ENCODE results near the gene RUNX2. TPM values are rescaled to one million over a fixed set of nuclear protein-coding genes. Genes with fewer than 3 reads are reported as not detected.
"Not testable (repeated sequence)": the region's sequence is repeated elsewhere in the genome, so short reads cannot be mapped to it uniquely, and the experiment has no call there.

RUNX2 gene
- total and polyA plus RNA-seq, 2 experiments from 2014 or later = 0.66 to 1.7 TPM

DNA sequence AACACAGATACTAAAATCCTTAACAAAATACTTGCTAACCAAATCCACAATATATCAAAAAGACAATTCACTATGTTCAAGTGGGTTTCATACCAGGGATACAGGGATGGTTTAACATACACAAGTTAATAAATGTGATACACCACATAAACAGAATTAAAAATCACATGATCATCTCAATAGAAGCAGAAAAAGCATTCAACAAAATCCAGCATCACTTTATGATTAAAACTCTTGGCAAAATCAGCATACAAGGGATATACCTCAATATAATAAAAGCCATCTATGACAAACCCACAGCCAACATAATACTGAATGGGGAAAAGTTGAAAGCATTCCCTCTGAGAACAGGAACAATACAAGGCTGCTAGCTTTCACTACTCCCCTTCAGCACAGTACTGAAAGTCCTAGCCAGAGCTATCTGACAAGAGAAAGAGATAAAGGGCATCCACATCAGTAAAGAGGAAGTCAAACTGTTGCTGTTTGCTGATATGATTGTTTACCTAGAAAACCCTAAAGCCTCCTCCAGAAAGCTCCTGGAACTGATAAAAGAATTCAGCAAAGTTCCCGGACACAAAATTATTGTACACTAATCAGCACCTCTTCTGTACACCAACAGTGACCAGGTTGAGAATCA is 33.9 kb upstream of the RUNX2 start:
- peak; percentile 29; the same call in 2 of the 3 replicates for ATAC-seq
- H3K9me3 Mint-ChIP-seq; H3K79me2 ChIP-seq (replicated peaks; ENCODE audit: insufficient read depth); H4K20me1 ChIP-seq (replicated peaks; ENCODE audit: insufficient read depth); H3K27me3 Mint-ChIP-seq (ENCODE audit: insufficient read depth, low read depth, poor library complexity); H3K27me3 ChIP-seq (ENCODE audit: insufficient read depth); H3K4me2 ChIP-seq; H3K36me3 ChIP-seq (ENCODE audit: insufficient read depth); H3K9me2 ChIP-seq (ENCODE audit: insufficient read depth); H3K4me3 ChIP-seq; H3K27ac ChIP-seq (ENCODE audit: low read depth); H2AFZ ChIP-seq; H3K36me3 Mint-ChIP-seq (ENCODE audit: low read depth); H3K4me1 ChIP-seq (ENCODE audit: insufficient read depth); H3K27ac Mint-ChIP-seq; H3K4me1 Mint-ChIP-seq; H3F3A ChIP-seq (replicated peaks; ENCODE audit: low read depth); H3K4me3 Mint-ChIP-seq: not testable (repeated sequence)
- DNase-seq (ENCODE audit: low spot score) = peak; percentile 5

- no peaks in the 10 kb centered on the region for H3K4me1 ChIP-seq (ENCODE audit: insufficient read depth)
- H4K20me1 ChIP-seq (replicated peaks; ENCODE audit: insufficient read depth) = peaks cover 5% of the 10 kb centered on the region
- H3K27me3 Mint-ChIP-seq (ENCODE audit: insufficient read depth, low read depth, poor library complexity) = no peaks in the 10 kb centered on the region
- no peaks in the 10 kb centered on the region for H3K9me2 ChIP-seq (ENCODE audit: insufficient read depth)
- no peaks in the 10 kb centered on the region for H3F3A ChIP-seq (replicated peaks; ENCODE audit: low read depth)
- H2AFZ ChIP-seq = no peak overlapping the region
- H3K4me3 ChIP-seq = no peak overlapping the region
- H3K27me3 ChIP-seq (ENCODE audit: insufficient read depth) = no peaks in the 10 kb centered on the region
- ATAC-seq (no peak), DNase-seq (ENCODE audit: low spot score) (no peak)
- no peak overlapping the region for H3K4me3 Mint-ChIP-seq
- H3K9me3 Mint-ChIP-seq = peaks cover 3% of the 10 kb centered on the region; the same call in 1 of the 3 replicates
- peaks cover 4% of the 10 kb centered on the region for H3K4me1 Mint-ChIP-seq
- no peak overlapping the region for H3K27ac ChIP-seq (ENCODE audit: low read depth)
- H3K4me2 ChIP-seq = no peak overlapping the region
- no peaks in the 10 kb centered on the region for H3K36me3 ChIP-seq (ENCODE audit: insufficient read depth)
- H3K79me2 ChIP-seq (replicated peaks; ENCODE audit: insufficient read depth) = peaks cover 5% of the 10 kb centered on the region
- no peak overlapping the region for H3K27ac Mint-ChIP-seq
- H3K36me3 Mint-ChIP-seq (ENCODE audit: low read depth) = no peaks in the 10 kb centered on the region; the same call in 2 of the 3 replicates
- TF ChIP-seq, protein P1, sequence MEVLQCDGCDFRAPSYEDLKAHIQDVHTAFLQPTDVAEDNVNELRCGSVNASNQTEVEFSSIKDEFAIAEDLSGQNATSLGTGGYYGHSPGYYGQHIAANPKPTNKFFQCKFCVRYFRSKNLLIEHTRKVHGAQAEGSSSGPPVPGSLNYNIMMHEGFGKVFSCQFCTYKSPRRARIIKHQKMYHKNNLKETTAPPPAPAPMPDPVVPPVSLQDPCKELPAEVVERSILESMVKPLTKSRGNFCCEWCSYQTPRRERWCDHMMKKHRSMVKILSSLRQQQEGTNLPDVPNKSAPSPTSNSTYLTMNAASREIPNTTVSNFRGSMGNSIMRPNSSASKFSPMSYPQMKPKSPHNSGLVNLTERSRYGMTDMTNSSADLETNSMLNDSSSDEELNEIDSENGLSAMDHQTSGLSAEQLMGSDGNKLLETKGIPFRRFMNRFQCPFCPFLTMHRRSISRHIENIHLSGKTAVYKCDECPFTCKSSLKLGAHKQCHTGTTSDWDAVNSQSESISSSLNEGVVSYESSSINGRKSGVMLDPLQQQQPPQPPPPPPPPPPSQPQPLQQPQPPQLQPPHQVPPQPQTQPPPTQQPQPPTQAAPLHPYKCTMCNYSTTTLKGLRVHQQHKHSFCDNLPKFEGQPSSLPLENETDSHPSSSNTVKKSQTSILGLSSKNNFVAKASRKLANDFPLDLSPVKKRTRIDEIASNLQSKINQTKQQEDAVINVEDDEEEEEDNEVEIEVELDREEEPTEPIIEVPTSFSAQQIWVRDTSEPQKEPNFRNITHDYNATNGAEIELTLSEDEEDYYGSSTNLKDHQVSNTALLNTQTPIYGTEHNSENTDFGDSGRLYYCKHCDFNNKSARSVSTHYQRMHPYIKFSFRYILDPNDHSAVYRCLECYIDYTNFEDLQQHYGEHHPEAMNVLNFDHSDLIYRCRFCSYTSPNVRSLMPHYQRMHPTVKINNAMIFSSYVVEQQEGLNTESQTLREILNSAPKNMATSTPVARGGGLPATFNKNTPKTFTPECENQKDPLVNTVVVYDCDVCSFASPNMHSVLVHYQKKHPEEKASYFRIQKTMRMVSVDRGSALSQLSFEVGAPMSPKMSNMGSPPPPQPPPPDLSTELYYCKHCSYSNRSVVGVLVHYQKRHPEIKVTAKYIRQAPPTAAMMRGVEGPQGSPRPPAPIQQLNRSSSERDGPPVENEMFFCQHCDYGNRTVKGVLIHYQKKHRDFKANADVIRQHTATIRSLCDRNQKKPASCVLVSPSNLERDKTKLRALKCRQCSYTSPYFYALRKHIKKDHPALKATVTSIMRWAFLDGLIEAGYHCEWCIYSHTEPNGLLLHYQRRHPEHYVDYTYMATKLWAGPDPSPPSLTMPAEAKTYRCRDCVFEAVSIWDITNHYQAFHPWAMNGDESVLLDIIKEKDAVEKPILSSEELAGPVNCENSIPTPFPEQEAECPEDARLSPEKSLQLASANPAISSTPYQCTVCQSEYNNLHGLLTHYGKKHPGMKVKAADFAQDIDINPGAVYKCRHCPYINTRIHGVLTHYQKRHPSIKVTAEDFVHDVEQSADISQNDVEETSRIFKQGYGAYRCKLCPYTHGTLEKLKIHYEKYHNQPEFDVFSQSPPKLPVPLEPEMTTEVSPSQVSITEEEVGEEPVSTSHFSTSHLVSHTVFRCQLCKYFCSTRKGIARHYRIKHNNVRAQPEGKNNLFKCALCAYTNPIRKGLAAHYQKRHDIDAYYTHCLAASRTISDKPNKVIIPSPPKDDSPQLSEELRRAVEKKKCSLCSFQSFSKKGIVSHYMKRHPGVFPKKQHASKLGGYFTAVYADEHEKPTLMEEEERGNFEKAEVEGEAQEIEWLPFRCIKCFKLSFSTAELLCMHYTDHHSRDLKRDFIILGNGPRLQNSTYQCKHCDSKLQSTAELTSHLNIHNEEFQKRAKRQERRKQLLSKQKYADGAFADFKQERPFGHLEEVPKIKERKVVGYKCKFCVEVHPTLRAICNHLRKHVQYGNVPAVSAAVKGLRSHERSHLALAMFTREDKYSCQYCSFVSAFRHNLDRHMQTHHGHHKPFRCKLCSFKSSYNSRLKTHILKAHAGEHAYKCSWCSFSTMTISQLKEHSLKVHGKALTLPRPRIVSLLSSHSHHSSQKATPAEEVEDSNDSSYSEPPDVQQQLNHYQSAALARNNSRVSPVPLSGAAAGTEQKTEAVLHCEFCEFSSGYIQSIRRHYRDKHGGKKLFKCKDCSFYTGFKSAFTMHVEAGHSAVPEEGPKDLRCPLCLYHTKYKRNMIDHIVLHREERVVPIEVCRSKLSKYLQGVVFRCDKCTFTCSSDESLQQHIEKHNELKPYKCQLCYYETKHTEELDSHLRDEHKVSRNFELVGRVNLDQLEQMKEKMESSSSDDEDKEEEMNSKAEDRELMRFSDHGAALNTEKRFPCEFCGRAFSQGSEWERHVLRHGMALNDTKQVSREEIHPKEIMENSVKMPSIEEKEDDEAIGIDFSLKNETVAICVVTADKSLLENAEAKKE (CRISPR knock-in tag; IDR thresholded peaks at IDR 0.05) = no peak
- TF ChIP-seq STAT1 (IDR thresholded peaks at IDR 0.05; ENCODE audit: unreplicated experiment) (no peak), POLR2AphosphoS5 (IDR thresholded peaks at IDR 0.05; ENCODE audit: low read depth) (no peak), REST (IDR thresholded peaks at IDR 0.05; ENCODE audit: unreplicated experiment) (no peak), ZNF114 (CRISPR knock-in tag; IDR thresholded peaks at IDR 0.05) (no peak), EZH2phosphoT487 (IDR thresholded peaks at IDR 0.05; ENCODE audit: unreplicated experiment) (no peak), NANOG (IDR thresholded peaks at IDR 0.05; ENCODE audit: borderline replicate concordance) (no peak), EZH2 (IDR thresholded peaks at IDR 0.05; ENCODE audit: low read depth, unreplicated experiment) (no peak), JUNB (IDR thresholded peaks at IDR 0.05; ENCODE audit: unreplicated experiment) (no peak), ZNF331 (CRISPR knock-in tag; IDR thresholded peaks at IDR 0.05; ENCODE audit: low read depth) (no peak), CREB1 (CRISPR knock-in tag; IDR thresholded peaks at IDR 0.05; ENCODE audit: low read depth) (no peak)
Measured at GRCh38 chr6:45297320-45297719, 30.8 kb upstream of the RUNX2 start.
